ENCODE results near the gene GNPTAB. TPM values are rescaled to one million over a fixed set of nuclear protein-coding genes. Genes with fewer than 3 reads are reported as not detected.

GNPTAB gene
- total RNA-seq, 1 experiment from 2014 or later: 25.4 TPM

- H3K27me3 Mint-ChIP-seq (ENCODE audit: low read depth): peaks cover 27% of the 10 kb centered on the region
- no peak overlapping the region for H3K27ac Mint-ChIP-seq
- CTCF ChIA-PET: no interaction called here
- DNase-seq (ENCODE audit: low spot score) (no peak), ATAC-seq (no peak)
- no peak for TF ChIP-seq TP53 (CRISPR knock-in tag; IDR thresholded peaks at IDR 0.05)
- TF ChIP-seq ZBTB21 (CRISPR knock-in tag; IDR thresholded peaks at IDR 0.05; ENCODE audit: borderline replicate concordance): no peak
- no peak for TF ChIP-seq TCF7 (CRISPR knock-in tag; IDR thresholded peaks at IDR 0.05; ENCODE audit: low read depth)
- no peak for TF ChIP-seq USF2 (CRISPR knock-in tag; IDR thresholded peaks at IDR 0.05)
- TF ChIP-seq ATF6 (CRISPR knock-in tag; IDR thresholded peaks at IDR 0.05): no peak
- no peak for TF ChIP-seq NFATC4 (CRISPR knock-in tag; IDR thresholded peaks at IDR 0.05)
- no peaks in the 10 kb centered on the region for H3K9me3 Mint-ChIP-seq
- H3K4me1 Mint-ChIP-seq: peaks cover 10% of the 10 kb centered on the region
- H3K4me3 Mint-ChIP-seq: peak overlapping the region; percentile 58
- POLR2A ChIA-PET: no interaction called here
- H3K36me3 Mint-ChIP-seq: peaks cover under 1% of the 10 kb centered on the region; the same call in 1 of the 2 replicates
These were observed 45.6 kb upstream of the GNPTAB start for GRCh38 chr12:101876322-101876860.

- H3K4me1 Mint-ChIP-seq: peaks cover 10% of the 10 kb centered on the region
- CTCF ChIA-PET: no interaction called here
- H3K4me3 Mint-ChIP-seq: no peak overlapping the region
- POLR2A ChIA-PET: no interaction called here
- H3K9me3 Mint-ChIP-seq: no peaks in the 10 kb centered on the region
- H3K36me3 Mint-ChIP-seq: no peaks in the 10 kb centered on the region
- no peak for DNase-seq (ENCODE audit: low spot score)
- no peak for ATAC-seq
- H3K27me3 Mint-ChIP-seq (ENCODE audit: low read depth): peaks cover 27% of the 10 kb centered on the region
- H3K27ac Mint-ChIP-seq: no peak overlapping the region
- TF ChIP-seq ZNF423 (CRISPR knock-in tag; IDR thresholded peaks at IDR 0.05) (no peak), NFATC4 (CRISPR knock-in tag; IDR thresholded peaks at IDR 0.05) (no peak), MYBL2 (CRISPR knock-in tag; IDR thresholded peaks at IDR 0.05) (no peak), CREB1 (CRISPR knock-in tag; IDR thresholded peaks at IDR 0.05) (no peak), MLX (CRISPR knock-in tag; IDR thresholded peaks at IDR 0.05) (no peak), ZMAT4 (CRISPR knock-in tag; IDR thresholded peaks at IDR 0.05) (no peak), PRDM15 (CRISPR knock-in tag; IDR thresholded peaks at IDR 0.05) (no peak), ZNF317 (CRISPR knock-in tag; IDR thresholded peaks at IDR 0.05; ENCODE audit: borderline replicate concordance, low read depth) (no peak), ATF1 (CRISPR knock-in tag; IDR thresholded peaks at IDR 0.05) (no peak), ZNF232 (CRISPR knock-in tag; IDR thresholded peaks at IDR 0.05) (no peak), HMGXB4 (CRISPR knock-in tag; IDR thresholded peaks at IDR 0.05) (no peak), CREM (CRISPR knock-in tag; IDR thresholded peaks at IDR 0.05) (no peak), CTCF (IDR thresholded peaks at IDR 0.05) (no peak), ZNF219 (CRISPR knock-in tag; IDR thresholded peaks at IDR 0.05; ENCODE audit: borderline replicate concordance) (no peak), ZBTB21 (CRISPR knock-in tag; IDR thresholded peaks at IDR 0.05; ENCODE audit: borderline replicate concordance) (no peak), MXD4 (CRISPR knock-in tag; IDR thresholded peaks at IDR 0.05; ENCODE audit: borderline replicate concordance) (no peak), ZNF512 (CRISPR knock-in tag; IDR thresholded peaks at IDR 0.05; ENCODE audit: borderline replicate concordance) (no peak)
These were observed 44.4 kb upstream of the GNPTAB start for GRCh38 chr12:101875162-101875561.

Data from WTC11 (cell line).